NCI-H128 (cell line): ENCODE data around the gene FDCSP.
"Not testable (repeated sequence)": the region's sequence is repeated elsewhere in the genome, so short reads cannot be mapped to it uniquely, and the experiment has no call there.

Experiments used
- DNase-seq: peaks from one replicate; lab custom pipeline; 2025; ENCODE audit not compliant: unreplicated experiment; lab: John Stamatoyannopoulos, UW

FDCSP gene

DNA sequence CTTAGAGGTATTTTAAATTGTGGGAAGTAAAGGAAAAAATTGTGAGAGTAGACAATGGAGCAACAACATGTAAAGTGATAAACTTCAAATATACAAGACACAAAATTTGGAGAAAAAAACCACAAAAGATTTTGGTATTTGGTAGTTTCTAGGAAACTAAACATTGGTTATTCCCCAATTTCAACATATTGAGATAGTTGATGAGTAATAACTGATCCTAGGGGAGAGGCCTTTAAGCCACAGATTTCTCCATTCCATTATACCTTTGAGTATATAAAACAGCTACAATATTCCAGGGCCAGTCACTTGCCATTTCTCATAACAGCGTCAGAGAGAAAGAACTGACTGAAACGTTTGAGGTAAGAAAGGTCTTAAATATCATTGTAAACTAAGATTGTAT is at the start of gene FDCSP:
TSS of gene FDCSP (plus strand) at position 301 of the 400 bp plus-strand sequence. CDS start 5,071 bp downstream, outside the sequence.
- no peak for DNase-seq

- DNase-seq = no peak
Observed at GRCh38 chr4:70177090-70177489, 48.8 kb upstream of the FDCSP start.

DNA sequence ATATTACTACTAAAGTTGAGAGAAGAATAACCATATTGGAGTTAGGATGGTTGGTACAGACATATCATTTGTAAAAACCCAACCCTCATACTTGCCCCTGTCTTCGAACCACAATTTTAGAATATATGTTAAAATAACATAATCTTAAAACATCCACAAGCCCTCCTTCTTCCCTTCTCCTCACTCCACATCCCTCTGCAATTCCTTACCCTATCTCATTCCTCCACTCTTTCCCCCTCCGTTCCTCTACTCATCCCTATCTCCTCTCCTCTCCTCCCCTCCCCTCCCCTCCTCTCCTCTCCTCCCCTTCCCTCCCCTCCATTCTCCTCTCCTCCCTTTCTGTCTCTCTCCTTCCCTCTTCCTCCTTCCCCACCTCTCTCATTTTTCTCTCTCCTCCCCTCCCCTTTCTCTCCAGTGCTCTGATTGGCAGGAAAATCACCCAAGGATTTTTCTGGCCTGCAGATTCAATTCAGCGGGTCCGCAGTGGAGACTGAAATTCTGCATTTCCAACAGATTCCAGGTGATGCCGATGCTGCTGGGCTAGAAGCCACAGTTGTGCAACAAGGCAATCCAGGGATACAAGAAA is 47.8 kb upstream of the FDCSP start:
- DNase-seq = no peak

GRCh38 chr4:70179811-70180210 is 46.1 kb upstream of the FDCSP start:
- DNase-seq = no peak

GRCh38 chr4:70181864-70182263 is 44.1 kb upstream of the FDCSP start:
- DNase-seq = no peak

DNA sequence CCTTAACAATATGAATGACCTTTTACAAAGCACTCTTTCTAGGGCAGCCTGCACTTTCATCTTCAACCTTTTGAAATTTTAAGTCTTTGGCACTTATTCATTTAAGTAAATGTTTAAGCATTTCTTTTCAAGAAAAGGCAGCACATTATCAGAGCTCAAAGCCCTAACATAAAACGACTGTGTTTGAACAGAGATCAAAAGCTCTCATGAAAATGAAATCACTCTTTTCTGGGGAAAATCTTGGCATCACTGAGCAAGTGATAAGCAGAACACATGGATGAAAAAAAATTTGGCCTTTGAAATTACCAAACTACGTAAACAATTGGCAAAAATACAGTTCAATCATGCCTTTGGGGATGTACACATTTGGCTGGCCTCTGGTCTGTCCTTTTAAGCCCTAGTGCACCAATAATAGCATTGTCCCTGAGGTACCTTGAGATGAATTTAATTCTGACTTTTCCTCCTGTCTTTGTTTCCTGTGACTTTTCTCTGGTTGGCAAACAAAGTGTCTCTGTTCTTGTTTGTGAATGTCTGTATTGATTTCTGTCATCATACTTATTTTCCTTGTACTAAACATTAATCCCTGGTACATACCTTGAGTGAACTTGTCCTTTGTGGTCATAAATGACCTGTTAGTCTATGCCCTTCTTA is 43.3 kb upstream of the FDCSP start:
- DNase-seq = no peak

DNA sequence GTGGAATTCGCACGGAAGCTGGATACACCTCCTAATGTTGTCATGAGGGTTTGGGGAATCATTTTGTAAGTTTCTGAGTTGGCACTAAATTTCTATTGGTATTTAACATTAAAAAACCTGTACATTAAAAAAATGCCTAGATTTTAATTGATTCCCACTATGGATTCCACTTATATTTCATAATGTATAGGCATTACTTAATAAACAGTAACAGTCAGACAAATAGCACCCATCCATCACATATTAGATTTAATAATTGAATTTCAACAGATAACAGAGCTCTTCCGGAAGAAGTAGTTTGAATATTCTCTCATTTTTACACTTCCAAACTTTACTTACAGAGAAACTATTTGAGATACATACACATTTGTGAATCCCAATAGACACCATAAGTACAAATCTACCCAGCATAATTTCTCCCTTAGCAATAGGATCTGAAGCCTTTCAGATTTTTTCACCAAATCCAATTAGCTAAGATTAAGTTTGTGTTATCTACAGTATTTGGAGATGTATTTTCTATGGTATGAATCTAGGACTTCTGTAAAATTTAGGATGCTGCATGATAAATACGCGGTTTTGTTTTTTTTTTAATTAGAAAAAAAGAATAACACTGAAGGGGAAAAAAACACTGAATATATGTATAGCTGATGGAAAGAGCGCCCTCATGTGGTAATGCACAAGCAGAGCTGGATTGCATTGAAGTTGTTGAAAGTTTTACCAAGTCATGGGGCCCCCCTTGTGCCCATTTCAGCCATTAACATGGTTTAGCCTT is 42.6 kb upstream of the FDCSP start:
- no peak for DNase-seq

DNA sequence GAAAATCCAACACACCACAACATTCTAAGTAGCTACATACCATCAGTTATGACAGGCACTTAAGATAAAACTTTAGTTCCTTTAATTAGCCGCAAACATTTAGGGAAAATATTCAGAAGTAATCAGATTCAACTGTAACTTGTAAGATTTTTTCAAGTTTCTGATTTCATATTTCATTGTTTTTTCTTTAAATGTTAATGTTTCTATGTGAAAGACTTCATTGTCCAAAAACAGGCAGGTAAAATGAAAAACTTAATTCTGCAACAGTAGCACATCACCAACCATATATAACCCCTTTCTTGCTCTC is 42.0 kb upstream of the FDCSP start:
- no peak for DNase-seq

DNA sequence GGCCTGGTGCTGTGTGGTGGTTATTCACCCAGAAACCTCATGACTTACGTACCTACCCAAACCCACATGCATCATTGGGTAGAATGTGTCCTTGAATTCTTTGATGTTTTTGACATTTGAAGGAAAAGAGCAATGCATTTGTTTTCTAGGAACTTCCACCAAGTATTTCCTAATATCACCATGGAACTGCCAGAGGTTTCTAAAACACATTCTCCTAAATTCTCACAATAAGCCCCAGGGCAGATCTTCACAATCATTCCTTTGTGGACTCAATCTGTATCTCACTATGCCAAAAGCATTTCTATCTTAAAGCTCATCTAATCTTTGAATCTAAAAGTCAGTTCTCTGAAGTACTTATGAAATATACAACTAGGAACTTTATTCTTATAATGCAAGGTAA is 38.7 kb upstream of the FDCSP start:
- no peak for DNase-seq

- DNase-seq = no peak
Observed at GRCh38 chr4:70190579-70190978, 35.3 kb upstream of the FDCSP start.

GRCh38 chr4:70191647-70192046 is 34.3 kb upstream of the FDCSP start:
- no peak for DNase-seq

DNA sequence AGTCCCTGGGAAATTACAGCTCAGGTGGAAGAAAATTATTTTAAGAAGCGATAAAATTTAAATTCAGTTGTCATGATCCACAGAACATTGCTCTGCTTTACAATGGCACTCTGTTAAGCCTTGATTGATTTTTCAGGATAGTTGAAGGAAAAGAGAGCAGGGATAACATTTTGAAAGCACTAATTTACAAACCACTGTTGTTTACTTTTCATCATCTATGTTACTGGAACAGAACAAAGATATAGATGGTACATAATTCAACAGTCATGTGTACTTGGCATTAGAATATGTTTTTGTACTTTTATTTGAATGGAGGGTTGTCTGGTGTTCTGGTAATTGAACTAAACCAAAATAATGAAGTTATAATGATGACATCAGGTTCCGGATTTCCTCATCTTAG is 33.0 kb upstream of the FDCSP start:
- no peak for DNase-seq

- DNase-seq = no peak
Observed at GRCh38 chr4:70195425-70195824, 30.5 kb upstream of the FDCSP start, which contains the start of gene ODAM. TSS of gene ODAM (plus strand) at chr4:70195725. CDS start at chr4:70196544, 819 bp downstream.

- DNase-seq = no peak
Observed at GRCh38 chr4:70196857-70197256, 29.1 kb upstream of the FDCSP start.

- no peak for DNase-seq
Observed at GRCh38 chr4:70197842-70198241, 28.1 kb upstream of the FDCSP start.

- DNase-seq = no peak
Observed at GRCh38 chr4:70203601-70204000, 22.3 kb upstream of the FDCSP start.

GRCh38 chr4:70212752-70213151 is 13.2 kb upstream of the FDCSP start:
- DNase-seq = not testable (repeated sequence)

- not testable (repeated sequence) for DNase-seq
Observed at GRCh38 chr4:70216109-70216508, 9.8 kb upstream of the FDCSP start.

DNA sequence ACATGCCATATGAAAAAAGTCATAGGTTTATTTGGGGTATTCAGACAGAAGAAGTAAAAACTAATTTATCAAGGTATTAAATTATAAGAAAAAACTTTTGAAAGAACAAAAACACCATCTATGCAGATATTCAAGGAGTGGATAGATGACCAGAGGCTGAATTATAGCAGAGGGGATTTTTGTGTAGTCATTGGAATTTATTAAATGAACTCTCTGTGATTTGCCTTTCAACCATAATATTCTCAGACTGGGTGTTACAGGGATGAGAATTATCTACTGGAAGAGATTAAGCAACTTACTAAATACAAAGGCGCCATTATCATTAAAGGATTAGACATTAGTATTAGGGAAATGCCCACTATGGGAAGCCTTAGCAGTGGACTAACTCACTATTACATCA is 9.4 kb upstream of the FDCSP start:
- DNase-seq = not testable (repeated sequence)

- not testable (repeated sequence) for DNase-seq
Observed at GRCh38 chr4:70221389-70221788, 4.5 kb upstream of the FDCSP start.

- not testable (repeated sequence) for DNase-seq
Observed at GRCh38 chr4:70221818-70222217, 4.1 kb upstream of the FDCSP start.

- no peak for DNase-seq
Observed at GRCh38 chr4:70236125-70236524, 10.2 kb downstream of the FDCSP start.
